LNCAP (cell line): ENCODE results near the gene P2RX1.

Experiments
- TF ChIP-seq, protein P1 (sequence below): fragments of 450-650 bp; IDR thresholded peaks from 2 replicates; pipeline ENCODE4 v1.5.1; 2017; ENCODE audit warnings: mild to moderate bottlenecking

The P2RX1 gene

DNA sequence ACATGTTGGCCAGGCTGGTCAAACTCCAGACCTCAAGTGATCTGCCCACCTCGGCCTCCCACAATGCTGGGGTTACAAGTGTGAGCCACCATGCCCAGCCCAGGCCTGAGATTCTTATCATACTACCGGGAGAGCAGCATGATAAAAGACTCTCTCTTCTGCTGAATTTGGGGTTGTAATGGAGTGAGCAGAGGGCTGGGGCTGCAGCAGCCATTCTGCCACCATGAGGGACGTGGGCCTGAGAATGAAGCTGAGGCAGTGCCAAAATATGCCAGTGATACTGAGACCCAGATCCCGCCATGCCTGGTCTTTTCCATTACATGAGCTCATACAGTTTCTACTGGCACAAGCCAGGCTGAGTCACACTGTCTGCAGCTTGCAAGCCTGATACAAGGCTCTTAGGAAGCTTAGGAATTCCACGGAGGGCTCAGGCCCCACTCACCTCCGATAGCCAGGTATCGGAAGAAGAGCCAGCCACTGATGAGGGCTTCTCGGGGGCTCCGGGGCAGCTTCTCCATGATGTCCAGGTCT, 19.6 kb upstream of the P2RX1 start:
- TF ChIP-seq, protein P1, sequence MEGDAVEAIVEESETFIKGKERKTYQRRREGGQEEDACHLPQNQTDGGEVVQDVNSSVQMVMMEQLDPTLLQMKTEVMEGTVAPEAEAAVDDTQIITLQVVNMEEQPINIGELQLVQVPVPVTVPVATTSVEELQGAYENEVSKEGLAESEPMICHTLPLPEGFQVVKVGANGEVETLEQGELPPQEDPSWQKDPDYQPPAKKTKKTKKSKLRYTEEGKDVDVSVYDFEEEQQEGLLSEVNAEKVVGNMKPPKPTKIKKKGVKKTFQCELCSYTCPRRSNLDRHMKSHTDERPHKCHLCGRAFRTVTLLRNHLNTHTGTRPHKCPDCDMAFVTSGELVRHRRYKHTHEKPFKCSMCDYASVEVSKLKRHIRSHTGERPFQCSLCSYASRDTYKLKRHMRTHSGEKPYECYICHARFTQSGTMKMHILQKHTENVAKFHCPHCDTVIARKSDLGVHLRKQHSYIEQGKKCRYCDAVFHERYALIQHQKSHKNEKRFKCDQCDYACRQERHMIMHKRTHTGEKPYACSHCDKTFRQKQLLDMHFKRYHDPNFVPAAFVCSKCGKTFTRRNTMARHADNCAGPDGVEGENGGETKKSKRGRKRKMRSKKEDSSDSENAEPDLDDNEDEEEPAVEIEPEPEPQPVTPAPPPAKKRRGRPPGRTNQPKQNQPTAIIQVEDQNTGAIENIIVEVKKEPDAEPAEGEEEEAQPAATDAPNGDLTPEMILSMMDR: no peak

DNA sequence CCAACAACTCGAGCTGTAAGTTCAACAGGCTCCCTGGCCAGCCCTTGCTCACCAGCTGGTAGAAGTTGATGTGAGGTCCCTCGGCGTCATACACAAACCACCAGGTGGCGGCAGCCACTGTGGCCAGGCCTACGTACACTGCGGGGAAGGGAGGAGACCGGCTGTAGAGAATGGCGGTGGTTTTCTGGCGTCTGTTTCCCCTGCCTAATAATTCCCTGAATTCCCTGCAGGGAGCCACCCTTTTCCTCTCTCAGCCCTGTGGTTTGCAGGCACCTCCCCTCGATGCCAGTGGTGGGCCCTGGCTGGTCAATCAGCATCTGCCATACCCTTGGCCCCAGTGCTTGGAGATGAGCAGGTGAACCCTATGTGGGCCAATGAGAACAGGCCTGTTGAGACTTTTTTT, 18.9 kb upstream of the P2RX1 start:
- TF ChIP-seq, protein P1: peak; percentile 52

DNA sequence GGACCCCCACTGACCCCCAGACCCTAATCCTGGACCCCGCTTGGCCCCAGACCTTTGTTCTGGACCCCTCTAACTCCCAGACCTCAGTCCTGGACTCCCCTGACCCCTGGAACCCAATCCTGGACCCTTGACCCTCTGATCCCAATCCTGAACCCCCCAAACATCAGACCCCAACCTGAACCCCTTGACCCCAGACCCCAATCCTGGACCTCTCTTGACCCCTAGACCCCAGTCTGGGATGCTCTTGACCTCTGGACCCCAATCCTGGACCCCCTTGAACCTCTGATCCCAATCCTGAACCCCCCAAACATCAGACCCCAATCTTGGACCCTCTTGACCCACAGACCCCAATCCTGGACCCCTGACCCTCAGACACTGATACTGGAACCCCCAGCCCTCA, 13.5 kb upstream of the P2RX1 start:
- TF ChIP-seq, protein P1: no peak

DNA sequence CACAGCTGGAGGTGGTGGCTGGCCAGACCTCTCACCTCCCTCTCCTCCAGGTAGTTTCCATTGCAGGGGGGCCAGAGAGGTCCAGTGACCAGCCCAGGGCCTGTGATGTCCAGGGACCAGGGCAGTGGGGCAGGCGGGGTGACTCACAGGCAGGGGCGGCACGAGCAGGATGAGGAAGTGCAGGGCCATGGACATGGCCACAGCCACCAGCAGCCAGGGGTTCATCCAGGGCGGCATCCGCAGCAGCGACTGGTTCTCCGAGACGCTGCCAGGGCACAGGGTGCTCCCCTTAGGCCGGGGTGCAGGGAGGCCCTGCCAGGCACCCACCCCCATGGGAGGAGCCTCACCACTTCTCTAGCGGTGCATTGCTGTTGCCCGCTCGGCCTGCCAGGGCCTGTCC, 12.9 kb upstream of the P2RX1 start:
- TF ChIP-seq, protein P1: no peak

DNA sequence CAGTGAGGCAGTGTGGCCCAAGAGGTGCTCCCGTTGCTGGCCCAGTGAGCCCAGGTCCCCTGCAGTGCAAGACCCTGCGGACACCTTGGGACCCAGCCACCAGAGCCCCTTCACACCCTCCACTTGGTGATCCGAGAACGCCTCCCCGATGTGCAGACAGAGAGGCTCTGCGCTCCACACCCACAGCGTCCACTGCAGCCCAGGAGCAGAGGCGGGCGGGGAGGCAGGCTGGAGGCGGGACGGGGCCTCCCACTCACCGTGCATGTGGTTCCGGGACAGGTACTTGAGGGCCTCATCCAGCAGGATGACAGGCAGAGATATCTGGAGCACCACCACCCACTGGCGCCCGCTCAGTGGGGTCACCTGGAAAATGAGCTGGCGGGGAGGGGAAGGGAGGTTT, 12.1 kb upstream of the P2RX1 start:
- TF ChIP-seq, protein P1: no peak

GRCh38 chr17:3927628-3928340, 11.5 kb upstream of the P2RX1 start:
- TF ChIP-seq, protein P1: no peak

DNA sequence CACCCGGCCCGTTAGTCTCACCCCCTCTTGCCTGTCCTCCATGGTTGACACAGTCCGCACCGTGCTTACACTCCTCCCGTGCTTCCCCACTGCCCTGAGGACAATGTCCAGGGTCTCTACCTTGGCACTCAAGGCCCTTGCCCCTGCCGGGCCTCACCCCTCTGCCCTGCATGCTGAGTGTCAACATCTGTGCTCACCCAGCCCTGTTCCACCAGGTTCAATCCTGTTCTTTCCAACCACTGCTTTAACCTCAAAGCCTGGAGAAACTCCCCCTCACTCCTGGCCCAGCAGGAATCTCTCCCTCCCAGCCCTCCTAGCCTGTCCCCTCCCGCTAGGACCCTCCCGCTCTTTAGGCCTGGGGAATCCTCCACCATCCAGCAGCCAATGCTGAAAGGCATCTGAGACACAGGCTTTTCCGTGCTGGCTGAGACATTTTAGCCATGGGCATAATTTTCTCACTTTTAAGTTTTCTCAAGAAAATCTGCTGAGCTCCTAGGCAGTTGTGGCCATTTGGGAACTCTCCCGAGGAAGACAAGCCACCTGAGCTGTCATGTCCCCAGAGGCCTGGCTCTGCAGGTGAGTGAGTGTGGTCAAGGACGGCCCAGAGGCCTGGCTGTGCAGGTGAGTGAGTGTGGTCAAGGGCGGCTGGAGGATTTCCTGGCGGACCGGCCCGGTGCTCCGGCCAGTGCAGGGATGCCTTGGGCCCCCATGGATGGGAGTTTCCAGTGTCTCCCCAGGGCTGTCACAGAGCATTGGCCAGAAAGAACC, 10.8 kb upstream of the P2RX1 start:
- TF ChIP-seq, protein P1: no peak
